Stimulated activated CD8-positive, alpha-beta memory T cell treated with anti-CD3 and anti-CD28 coated beads, Interleukin-4, amount 100 ng/mL, for 1 hour (primary cell): ENCODE results near the gene PRMT2.
"Not testable (repeated sequence)": the region's sequence is repeated elsewhere in the genome, so short reads cannot be mapped to it uniquely, and the experiment has no call there.

ENCODE experiments used
- DNase-seq, 2 donors: peaks; one replicate each; pipeline ENCODE4 v3.0.0-alpha.2; 2020; ENCODE audit warnings: low read depth in 2 of 2, low spot score in 1 of 2

PRMT2 gene

GRCh38 chr21:46667741-46668380 is 32.4 kb downstream of the PRMT2 start:
- no peak for DNase-seq

GRCh38 chr21:46668381-46668780 is 32.9 kb downstream of the PRMT2 start:
- DNase-seq, result no peak

- DNase-seq, result not testable (repeated sequence)
These were observed 33.4 kb downstream of the PRMT2 start for GRCh38 chr21:46668904-46669303.

DNA sequence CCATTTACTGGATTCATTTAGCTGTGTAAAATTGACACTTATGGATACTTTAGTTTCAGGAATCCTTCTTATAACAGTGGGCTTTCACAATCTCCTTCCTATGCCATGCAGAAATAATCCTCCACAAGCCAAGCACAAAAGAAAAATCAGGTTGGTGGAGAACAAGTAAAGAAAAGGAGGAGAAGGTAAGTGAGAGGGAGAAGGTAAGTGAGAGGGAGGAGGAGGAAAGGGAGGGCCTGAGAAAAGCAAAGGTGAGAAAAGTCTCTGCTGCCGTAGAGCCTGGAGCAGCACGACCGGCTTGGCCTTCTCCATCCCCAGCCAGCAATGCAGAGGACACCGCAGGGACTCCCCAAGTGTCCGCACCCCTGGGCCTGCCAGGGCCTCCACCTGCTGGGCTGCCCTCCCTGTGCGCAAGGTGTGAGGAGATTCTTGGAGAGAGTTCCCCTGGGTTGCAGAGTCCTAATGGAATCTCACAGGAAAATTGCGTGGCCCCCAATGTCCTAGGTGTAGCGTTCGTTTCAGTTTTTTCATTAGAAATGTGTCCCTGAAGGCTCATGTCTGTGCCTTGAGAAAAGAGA is 39.0 kb downstream of the PRMT2 start:
- DNase-seq, result no peak

DNA sequence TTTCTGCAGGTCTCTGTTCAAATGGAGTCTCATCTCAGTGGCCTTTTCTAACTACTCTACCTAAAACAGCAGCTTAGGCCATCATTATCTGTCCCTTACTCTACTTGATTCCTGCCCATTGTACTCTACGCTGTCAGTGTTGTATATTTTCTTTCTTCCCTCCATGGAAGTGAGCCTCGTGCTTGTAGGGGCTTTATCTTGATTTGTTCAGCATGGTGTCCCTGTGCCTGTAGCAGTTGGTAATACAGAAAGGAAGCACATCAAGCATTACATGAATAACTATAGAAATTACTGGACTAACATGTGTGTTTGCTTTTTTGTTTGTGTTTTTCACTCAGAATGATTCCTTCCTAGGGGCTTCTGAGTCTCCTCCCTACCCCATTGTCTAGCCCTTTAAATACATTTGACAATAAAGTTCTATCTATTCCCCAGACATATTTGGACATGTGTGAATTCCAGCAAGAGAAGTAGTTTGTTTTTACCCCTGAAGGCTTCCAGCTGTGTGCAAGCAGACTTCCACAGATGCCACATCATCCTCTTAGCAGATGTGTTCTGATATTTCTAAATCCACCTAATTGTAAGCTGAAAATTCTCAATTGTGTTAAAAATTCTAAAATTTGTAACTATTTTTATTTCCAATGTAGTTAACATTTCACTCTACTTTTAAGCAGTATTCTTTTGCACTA is 40.3 kb downstream of the PRMT2 start:
- no peak for DNase-seq

- DNase-seq, result not testable (repeated sequence)
These were observed 41.1 kb downstream of the PRMT2 start for GRCh38 chr21:46676542-46676941.

DNA sequence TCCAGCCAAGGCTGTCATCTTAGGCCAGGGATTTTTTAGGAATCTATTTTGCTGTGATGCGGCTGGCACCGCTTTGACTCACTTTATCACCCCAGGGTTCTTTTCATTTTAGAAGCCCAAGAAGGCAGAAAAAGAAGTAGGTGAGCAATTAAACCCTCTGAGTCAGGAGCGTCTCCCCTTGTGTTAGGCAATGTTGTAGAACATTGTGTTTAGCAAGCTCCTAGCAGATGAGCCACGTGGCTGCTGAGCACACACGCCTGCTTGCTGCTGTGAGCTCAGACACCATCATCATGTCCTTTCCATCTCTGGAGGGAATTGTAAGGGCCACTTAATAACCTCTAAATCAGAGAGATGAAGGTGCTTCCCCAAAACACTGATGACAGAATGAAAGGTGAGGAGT is 46.1 kb downstream of the PRMT2 start:
- not testable (repeated sequence) for DNase-seq

GRCh38 chr21:46698652-46699051 is 63.2 kb downstream of the PRMT2 start:
- not testable (repeated sequence) for DNase-seq

DNA sequence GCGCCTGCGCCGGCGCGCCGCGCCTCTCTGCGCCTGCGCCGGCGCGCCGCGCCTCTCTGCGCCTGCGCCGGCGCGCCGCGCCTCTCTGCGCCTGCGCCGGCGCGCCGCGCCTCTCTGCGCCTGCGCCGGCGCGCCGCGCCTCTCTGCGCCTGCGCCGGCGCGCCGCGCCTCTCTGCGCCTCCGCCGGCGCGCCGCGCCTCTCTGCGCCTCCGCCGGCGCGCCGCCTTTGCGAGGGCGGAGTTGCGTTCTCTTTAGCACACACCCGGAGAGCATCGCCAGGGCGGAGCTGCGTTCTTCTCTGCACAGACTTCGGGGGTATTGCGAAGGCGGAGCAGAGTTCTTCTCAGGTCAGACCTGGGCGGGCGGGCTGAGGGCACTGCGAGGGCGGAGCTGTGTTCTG is 63.6 kb downstream of the PRMT2 start:
- not testable (repeated sequence) for DNase-seq
